ENCODE measurements around the gene MBOAT2. TPM values are rescaled to one million over a fixed set of nuclear protein-coding genes. Genes with fewer than 3 reads are reported as not detected.

The MBOAT2 gene
- total and polyA plus RNA-seq, 2 of the 13 experiments (the other 11 are each of a cell fraction or from before 2014, with no cell fraction given) = 0.11 to 0.36 TPM

DNA sequence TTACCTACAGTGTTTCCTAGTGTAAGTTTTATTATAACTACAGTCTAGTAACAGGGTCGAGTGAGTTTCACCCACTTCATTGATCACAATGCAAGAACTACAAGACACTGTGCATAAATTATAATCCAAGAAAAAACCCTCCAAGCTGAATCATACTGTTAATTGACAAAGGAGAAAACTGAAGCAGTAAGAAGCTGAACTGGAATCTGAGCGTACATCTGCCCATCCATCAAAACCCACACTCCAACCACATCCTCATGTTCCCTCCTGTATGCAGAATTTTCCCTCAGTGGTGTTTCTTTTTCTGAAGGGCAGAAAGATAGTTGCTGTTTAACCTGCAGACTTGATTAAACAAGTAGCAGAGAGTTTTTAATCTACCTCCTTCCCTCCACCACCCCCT lies 116.6 kb downstream of the MBOAT2 start:
- H3K9me3 ChIP-seq (ENCODE audit: low read length) = no peaks in the 10 kb centered on the region
- DNase-seq (ENCODE audit: low spot score) = no peak
- 19% methylated on average over 2 of the region's 2 CpGs for WGBS (ENCODE audit: low lambda C conversion rate)
- H3K79me2 ChIP-seq (ENCODE audit: insufficient read depth, low read length) = no peaks in the 10 kb centered on the region
- no peaks in the 10 kb centered on the region for H4K20me1 ChIP-seq (ENCODE audit: insufficient read depth, low read length)
- no peak overlapping the region for H3K4me3 ChIP-seq (replicated peaks in 1 of 3; ENCODE audit: insufficient read depth in 1 of 3, low read depth in 2 of 3, low read length in 3 of 3)
- H3K27ac ChIP-seq (ENCODE audit: extremely low read length, insufficient read depth, low read length) = no peak overlapping the region
- peaks cover 0 to 7% of the 10 kb centered on the region in 2 experiments; a peak in 2 of 5 replicates for H3K27me3 ChIP-seq (ENCODE audit: control insufficient read depth in 1 of 2, insufficient read depth in 2 of 2, low read length in 2 of 2)
- no peaks in the 10 kb centered on the region for H3K4me1 ChIP-seq (ENCODE audit: insufficient read depth, low read length)
- ChIA-PET POLR2A (no interaction called here), CTCF (ENCODE audit: low intra/inter-chr PET ratio, low total read pairs) (no interaction called here)
- H3K36me3 ChIP-seq (replicated peaks in 1 of 2; ENCODE audit: control insufficient read depth in 1 of 2, insufficient read depth in 2 of 2, low read length in 2 of 2) = no peaks in the 10 kb centered on the region
- in situ Hi-C loops (cut with HindIII; ENCODE audit: extremely low pct_ligation_motif_present, low pct_unique_long_range_greater_than_20kb) = no loop called here
- intact Hi-C loops (cut with micrococcal nuclease; ENCODE audit: unreplicated experiment) = no loop called here
- no peak overlapping the region for H3K4me2 ChIP-seq (ENCODE audit: low read depth, low read length)
- FAIRE-seq = no peak
- no peak overlapping the region for H3K9ac ChIP-seq (ENCODE audit: insufficient read depth, low read depth, low read length)
- no peak overlapping the region for H2AFZ ChIP-seq (ENCODE audit: low read length)
- ATAC-seq = no peak
- no TSS peak for BruUV-seq (replicated peaks)
- no peak for TF ChIP-seq HDAC2 (CRISPR knock-in tag; IDR thresholded peaks at IDR 0.05)
- TF ChIP-seq GATAD1 (CRISPR knock-in tag; IDR thresholded peaks at IDR 0.05) = no peak
- TF ChIP-seq SMARCE1 (IDR thresholded peaks at IDR 0.05; ENCODE audit: borderline replicate concordance) = no peak
- no peak for TF ChIP-seq NFE2L2 (IDR thresholded peaks at IDR 0.05; ENCODE audit: low read length)
- no peak for TF ChIP-seq KDM4B (CRISPR knock-in tag; IDR thresholded peaks at IDR 0.05)
- TF ChIP-seq, protein P1, sequence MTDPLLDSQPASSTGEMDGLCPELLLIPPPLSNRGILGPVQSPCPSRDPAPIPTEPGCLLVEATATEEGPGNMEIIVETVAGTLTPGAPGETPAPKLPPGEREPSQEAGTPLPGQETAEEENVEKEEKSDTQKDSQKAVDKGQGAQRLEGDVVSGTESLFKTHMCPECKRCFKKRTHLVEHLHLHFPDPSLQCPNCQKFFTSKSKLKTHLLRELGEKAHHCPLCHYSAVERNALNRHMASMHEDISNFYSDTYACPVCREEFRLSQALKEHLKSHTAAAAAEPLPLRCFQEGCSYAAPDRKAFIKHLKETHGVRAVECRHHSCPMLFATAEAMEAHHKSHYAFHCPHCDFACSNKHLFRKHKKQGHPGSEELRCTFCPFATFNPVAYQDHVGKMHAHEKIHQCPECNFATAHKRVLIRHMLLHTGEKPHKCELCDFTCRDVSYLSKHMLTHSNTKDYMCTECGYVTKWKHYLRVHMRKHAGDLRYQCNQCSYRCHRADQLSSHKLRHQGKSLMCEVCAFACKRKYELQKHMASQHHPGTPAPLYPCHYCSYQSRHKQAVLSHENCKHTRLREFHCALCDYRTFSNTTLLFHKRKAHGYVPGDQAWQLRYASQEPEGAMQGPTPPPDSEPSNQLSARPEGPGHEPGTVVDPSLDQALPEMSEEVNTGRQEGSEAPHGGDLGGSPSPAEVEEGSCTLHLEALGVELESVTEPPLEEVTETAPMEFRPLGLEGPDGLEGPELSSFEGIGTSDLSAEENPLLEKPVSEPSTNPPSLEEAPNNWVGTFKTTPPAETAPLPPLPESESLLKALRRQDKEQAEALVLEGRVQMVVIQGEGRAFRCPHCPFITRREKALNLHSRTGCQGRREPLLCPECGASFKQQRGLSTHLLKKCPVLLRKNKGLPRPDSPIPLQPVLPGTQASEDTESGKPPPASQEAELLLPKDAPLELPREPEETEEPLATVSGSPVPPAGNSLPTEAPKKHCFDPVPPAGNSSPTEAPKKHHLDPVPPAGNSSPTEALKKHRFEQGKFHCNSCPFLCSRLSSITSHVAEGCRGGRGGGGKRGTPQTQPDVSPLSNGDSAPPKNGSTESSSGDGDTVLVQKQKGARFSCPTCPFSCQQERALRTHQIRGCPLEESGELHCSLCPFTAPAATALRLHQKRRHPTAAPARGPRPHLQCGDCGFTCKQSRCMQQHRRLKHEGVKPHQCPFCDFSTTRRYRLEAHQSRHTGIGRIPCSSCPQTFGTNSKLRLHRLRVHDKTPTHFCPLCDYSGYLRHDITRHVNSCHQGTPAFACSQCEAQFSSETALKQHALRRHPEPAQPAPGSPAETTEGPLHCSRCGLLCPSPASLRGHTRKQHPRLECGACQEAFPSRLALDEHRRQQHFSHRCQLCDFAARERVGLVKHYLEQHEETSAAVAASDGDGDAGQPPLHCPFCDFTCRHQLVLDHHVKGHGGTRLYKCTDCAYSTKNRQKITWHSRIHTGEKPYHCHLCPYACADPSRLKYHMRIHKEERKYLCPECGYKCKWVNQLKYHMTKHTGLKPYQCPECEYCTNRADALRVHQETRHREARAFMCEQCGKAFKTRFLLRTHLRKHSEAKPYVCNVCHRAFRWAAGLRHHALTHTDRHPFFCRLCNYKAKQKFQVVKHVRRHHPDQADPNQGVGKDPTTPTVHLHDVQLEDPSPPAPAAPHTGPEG (CRISPR knock-in tag; IDR thresholded peaks at IDR 0.05) = no peak
- no peak for TF ChIP-seq ZFP37 (CRISPR knock-in tag; IDR thresholded peaks at IDR 0.05; ENCODE audit: borderline replicate concordance)
- TF ChIP-seq, protein P2, sequence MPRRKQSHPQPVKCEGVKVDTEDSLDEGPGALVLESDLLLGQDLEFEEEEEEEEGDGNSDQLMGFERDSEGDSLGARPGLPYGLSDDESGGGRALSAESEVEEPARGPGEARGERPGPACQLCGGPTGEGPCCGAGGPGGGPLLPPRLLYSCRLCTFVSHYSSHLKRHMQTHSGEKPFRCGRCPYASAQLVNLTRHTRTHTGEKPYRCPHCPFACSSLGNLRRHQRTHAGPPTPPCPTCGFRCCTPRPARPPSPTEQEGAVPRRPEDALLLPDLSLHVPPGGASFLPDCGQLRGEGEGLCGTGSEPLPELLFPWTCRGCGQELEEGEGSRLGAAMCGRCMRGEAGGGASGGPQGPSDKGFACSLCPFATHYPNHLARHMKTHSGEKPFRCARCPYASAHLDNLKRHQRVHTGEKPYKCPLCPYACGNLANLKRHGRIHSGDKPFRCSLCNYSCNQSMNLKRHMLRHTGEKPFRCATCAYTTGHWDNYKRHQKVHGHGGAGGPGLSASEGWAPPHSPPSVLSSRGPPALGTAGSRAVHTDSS (CRISPR knock-in tag; conservative IDR thresholded peaks at IDR 0.05) = no peak
- no peak for TF ChIP-seq HOXA9 (CRISPR knock-in tag; IDR thresholded peaks at IDR 0.05; ENCODE audit: borderline replicate concordance)
- TF ChIP-seq HHEX (CRISPR knock-in tag; IDR thresholded peaks at IDR 0.05) = no peak
- TF ChIP-seq MAFG (CRISPR knock-in tag; IDR thresholded peaks at IDR 0.05) = no peak
- no peak for TF ChIP-seq STAT5B (CRISPR knock-in tag; IDR thresholded peaks at IDR 0.05)
- TF ChIP-seq, protein P3, sequence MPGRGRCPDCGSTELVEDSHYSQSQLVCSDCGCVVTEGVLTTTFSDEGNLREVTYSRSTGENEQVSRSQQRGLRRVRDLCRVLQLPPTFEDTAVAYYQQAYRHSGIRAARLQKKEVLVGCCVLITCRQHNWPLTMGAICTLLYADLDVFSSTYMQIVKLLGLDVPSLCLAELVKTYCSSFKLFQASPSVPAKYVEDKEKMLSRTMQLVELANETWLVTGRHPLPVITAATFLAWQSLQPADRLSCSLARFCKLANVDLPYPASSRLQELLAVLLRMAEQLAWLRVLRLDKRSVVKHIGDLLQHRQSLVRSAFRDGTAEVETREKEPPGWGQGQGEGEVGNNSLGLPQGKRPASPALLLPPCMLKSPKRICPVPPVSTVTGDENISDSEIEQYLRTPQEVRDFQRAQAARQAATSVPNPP (CRISPR knock-in tag; IDR thresholded peaks at IDR 0.05) = no peak
- TF ChIP-seq ZNF34 (CRISPR knock-in tag; IDR thresholded peaks at IDR 0.05; ENCODE audit: borderline replicate concordance) = no peak
- TF ChIP-seq, protein P4, sequence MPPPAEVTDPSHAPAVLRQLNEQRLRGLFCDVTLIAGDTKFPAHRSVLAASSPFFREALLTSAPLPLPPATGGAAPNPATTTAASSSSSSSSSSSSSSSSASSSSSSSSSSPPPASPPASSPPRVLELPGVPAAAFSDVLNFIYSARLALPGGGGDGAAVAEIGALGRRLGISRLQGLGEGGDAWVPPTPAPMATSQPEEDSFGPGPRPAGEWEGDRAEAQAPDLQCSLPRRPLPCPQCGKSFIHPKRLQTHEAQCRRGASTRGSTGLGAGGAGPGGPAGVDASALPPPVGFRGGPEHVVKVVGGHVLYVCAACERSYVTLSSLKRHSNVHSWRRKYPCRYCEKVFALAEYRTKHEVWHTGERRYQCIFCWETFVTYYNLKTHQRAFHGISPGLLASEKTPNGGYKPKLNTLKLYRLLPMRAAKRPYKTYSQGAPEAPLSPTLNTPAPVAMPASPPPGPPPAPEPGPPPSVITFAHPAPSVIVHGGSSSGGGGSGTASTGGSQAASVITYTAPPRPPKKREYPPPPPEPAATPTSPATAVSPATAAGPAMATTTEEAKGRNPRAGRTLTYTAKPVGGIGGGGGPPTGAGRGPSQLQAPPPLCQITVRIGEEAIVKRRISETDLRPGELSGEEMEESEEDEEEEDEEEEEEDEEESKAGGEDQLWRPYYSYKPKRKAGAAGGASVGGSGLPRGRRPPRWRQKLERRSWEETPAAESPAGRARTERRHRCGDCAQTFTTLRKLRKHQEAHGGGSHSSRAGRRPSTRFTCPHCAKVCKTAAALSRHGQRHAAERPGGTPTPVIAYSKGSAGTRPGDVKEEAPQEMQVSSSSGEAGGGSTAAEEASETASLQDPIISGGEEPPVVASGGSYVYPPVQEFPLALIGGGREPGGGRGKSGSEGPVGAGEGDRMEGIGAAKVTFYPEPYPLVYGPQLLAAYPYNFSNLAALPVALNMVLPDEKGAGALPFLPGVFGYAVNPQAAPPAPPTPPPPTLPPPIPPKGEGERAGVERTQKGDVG (CRISPR knock-in tag; IDR thresholded peaks at IDR 0.05; ENCODE audit: borderline replicate concordance) = no peak

Data from HepG2 (cell line).